HG03457 (cell line): ENCODE data around the gene FRA10AC1.

Source experiments
- ATAC-seq: cut with Tn5 transposase; IDR thresholded peaks from one replicate; pipeline ENCODE4 v1.9.1; 2021; ENCODE audit warnings: moderate number of reproducible peaks; ENCODE audit not compliant: unreplicated experiment

The FRA10AC1 gene

GRCh38 chr10:93630625-93631557 lies 71.5 kb downstream of the FRA10AC1 start:
- ATAC-seq, result no peak

DNA sequence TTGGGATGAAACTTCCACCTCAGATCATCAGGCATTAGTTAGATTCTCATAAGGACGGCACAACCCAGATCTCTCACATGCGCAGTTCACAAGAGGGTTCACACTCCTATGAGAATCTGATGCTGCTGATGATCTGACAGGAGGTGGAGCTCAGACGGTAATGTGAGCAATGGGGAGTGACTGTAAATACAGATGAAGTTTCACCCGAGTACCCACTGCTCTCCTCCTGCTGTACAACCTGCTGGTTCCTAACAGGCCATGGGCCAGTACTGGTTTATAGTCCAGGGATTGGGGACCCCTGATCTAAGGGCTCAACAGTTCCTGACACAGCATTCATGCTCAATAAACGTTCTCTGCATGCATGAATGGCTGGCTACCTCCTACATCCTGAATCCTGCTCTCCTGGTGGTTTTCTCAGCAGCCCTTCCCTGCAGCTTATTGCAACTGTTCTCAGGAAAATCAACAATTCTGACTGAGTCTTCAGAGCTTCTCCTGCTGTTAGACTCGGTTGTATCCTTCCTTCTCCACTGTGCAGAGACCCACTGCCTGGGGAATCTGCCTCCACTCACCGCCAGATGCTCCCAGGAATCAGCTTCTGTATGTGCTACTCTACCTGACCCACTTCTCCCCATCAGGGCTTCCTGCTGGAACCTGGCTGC lies 72.6 kb downstream of the FRA10AC1 start:
- no peak for ATAC-seq

DNA sequence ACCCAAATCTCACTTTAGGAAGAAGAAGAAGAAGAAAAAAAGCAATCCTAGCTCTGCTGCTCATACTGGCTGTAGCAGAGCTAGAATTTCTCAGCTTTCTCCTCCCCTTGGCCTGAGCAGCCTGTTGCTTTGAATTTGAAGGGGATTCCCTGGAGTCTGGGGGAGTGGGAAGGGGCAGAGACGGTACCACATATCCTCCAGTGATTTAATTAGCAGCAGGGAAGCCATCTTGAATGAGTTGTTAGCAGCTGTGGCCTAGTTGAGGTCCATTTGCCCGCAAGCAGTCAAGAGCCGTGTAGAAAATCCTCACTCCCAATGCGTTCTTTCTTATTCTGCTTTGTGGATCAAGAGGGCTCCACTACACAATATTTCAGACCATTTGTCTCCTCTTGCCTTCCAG lies 73.5 kb downstream of the FRA10AC1 start:
- ATAC-seq, result no peak

DNA sequence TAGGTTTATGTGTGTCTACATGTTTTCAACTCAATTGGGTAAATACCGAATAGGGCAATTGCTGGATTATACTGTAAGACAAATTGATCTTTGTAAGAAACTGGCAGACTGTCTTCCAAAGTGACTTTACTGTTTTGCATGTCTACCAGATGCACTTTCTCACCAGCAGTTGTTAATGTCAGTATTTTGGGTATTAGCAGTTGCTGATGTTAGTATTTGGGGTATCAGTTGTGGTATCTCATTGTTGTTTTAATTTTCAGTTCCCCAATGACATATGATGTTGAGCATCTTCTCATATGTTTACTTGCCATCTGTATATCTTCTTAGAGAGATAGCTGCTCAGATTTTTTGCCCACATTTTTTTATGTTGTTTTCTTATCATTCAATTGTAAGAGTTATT lies 79.5 kb downstream of the FRA10AC1 start:
- ATAC-seq, result no peak

- ATAC-seq, result no peak
These were observed 81.5 kb downstream of the FRA10AC1 start for GRCh38 chr10:93620925-93621324.
